ENCODE data around the gene QSOX1.

Gene QSOX1

DNA sequence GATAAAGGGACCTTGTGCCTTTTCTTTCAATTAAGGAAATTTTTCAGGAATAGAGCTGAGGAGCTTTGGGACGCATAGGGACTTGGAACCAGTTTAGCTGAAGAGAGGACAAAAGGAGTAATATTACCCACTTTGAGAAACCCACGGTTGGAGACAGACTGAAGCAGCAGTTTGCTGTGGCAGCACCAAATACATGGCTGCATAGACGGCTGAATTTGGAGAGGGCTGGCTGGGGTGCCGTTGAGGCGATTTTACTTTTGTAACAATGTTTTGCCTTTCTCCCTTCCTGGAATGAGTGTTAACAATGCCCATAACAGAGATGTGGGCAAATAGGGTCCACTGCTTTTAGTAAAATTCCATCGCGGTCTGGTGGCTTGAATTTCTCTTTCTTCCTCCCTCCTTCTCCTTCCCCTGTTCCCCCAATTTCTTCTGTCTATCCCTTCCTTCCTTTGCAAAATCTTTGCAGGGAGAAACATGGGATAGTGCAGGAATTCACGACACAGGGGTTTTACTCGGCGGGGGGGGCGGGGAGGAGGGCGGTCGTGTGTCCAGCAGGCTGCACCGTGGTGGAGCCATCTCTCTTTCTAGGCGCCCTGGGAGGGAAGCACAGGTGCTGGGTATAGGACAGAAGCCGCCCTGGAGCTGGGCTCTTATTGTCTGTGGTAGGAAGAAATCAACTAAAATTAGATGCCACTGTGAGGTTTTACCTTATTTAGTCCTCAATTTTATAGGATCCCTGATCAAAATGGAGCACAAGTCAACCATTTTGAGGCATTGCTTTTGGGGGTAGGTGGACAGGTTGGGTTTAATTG lies 82.2 kb downstream of the QSOX1 start:
- no peak for DNase-seq

DNA sequence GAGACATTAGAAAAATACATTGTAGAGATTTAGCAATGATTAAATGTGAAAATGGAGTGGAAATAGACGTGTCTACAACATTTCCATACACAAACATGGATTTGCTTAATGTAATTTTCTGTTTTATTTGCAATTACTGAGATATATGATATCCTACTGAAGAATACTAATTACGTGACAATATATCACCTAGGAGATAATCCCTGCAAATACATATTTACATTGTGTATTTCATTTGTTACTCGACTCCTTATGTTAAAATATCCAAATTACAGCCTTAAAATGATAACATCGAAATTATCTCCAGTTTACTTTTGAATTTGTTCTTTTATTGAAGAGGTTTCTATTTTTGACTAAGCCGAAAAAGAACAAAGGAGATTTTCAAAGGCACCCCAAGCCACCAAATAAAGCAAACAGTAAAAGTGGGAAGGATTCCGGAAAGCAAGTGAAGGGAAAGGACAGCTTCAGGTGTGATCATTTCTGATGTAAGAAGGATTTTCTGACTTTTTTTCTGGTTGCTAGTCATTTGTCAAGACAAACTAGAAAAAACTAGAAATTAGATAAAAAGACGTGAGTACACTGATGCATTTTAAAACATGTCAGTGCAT lies 83.3 kb downstream of the QSOX1 start:
- no peak for DNase-seq

GRCh38 chr1:180238675-180239074 lies 84.0 kb downstream of the QSOX1 start:
- no peak for DNase-seq

DNA sequence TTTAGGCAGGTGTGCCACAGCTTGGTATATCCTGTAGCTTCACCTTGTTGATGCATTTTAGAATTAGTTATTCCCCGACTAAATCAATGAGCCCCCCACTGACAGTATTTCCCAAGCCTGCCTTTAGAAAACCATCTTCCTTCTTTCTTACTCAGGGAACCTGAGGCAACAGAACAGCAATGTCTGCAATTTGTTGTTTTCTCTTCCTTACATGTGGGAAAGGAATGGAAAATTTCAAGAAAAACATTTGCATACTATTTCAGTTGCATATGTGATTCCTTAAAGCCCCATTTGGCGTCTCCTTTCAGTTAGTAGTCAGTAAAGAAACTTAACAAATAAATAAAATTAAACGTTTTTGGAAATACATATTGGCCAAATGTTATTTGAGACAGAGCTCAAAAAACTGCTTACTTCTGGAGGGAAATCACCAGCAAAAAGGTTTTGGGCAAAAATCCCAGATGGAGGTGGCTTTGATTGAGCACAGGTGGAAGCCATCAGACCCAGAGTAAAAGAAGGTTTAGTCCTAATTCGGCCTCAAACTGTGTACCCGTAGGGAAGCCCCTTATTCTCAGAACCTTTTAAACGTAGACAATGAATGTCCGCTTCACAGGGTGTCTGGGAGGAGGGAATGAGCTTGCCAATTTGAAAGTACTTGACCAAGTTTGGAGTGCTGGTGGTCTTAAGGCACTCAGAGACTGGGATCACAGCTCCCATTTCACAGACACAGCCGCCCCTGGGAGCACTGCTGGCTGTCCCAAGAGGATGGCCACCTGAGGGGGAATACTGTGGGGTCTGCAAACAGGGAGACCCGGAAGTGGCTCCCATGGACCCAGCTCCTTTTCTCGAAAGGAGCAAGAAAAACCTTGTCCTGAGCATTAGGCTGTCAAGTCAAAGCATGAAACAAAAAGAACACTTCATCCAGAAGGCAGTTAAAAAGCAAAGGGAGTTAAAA lies 84.8 kb downstream of the QSOX1 start:
- DNase-seq: no peak

DNA sequence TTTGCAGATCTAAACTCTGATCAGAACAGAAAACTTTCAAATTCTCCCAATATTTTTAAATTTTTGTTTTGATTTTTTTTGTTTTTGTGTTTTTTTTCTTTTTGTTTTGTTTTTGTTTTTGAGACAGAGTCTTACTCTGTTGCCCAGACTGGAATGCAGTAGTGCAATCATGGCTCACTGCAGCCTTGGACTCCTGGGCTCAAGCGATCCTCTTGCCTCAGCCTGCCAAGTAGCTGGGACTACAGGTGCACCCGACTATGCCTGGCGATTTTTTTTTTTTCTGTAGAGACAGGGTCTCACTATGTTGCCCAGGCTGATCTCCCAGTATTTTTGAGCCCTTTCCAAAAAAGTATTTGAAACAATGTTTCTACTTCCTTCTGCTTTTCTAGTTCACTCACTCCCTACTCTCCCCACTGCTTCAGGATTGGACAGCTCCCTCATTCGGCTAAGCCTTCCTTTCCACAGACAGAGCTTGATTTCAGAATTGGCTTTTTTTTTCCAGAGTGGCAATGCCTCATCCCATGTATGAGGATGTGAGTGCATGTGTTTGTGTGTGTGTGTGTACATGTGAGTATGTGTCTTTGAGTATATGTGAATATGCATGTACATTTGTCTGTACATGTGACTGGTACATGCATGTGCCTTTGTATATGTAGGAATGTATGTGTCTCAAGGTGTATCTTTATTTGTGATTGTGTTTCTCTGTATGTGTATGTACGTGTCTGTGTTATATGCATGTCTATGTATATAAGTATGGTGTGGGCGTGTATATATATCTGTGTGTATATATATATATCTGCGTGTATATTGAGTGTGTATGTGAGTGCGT lies 87.3 kb downstream of the QSOX1 start:
- DNase-seq: no peak

- DNase-seq: no peak
These were observed 89.0 kb downstream of the QSOX1 start for GRCh38 chr1:180243517-180244221.

GRCh38 chr1:180244840-180245239 lies 90.2 kb downstream of the QSOX1 start:
- no peak for DNase-seq

GRCh38 chr1:180246579-180246978 lies 91.9 kb downstream of the QSOX1 start:
- no peak for DNase-seq

GRCh38 chr1:180247061-180247460 lies 92.4 kb downstream of the QSOX1 start:
- no peak for DNase-seq

DNA sequence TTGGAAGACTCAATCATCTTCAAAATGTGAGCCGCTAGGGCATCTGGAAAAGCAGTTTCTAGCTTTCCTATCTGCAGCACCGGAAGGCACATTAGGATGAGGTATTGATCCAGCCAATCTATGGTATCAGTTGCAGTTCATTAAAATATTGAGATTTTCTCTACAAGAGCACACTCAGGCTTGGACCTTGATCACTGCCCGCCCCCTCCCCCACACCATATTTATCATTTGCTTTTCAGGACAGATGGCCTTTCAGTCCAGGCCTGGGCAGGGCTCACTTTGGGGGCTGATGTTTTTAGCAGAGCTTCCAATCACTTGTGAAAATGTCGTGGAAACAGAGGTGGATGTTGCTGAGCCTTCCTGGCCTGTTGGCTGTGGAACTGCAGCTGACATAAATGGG lies 92.9 kb downstream of the QSOX1 start:
- DNase-seq: no peak

DNA sequence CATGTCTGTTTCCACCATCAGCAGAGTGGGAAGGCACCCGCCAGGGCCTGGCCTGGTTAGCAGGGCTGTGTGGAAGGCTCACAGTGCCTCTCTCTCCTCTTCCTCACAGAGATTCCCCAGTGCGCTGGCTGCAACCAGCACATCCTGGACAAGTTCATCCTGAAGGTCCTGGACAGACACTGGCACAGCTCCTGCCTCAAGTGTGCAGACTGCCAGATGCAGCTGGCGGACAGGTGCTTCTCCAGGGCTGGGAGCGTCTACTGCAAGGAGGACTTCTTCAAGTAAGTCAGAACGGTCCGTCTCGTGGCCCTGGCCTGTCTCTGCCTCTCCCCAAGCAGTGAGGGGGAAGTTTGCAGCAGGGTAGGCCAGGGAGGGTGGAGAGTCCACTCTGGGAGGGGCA lies 93.5 kb downstream of the QSOX1 start:
- no peak for DNase-seq

DNA sequence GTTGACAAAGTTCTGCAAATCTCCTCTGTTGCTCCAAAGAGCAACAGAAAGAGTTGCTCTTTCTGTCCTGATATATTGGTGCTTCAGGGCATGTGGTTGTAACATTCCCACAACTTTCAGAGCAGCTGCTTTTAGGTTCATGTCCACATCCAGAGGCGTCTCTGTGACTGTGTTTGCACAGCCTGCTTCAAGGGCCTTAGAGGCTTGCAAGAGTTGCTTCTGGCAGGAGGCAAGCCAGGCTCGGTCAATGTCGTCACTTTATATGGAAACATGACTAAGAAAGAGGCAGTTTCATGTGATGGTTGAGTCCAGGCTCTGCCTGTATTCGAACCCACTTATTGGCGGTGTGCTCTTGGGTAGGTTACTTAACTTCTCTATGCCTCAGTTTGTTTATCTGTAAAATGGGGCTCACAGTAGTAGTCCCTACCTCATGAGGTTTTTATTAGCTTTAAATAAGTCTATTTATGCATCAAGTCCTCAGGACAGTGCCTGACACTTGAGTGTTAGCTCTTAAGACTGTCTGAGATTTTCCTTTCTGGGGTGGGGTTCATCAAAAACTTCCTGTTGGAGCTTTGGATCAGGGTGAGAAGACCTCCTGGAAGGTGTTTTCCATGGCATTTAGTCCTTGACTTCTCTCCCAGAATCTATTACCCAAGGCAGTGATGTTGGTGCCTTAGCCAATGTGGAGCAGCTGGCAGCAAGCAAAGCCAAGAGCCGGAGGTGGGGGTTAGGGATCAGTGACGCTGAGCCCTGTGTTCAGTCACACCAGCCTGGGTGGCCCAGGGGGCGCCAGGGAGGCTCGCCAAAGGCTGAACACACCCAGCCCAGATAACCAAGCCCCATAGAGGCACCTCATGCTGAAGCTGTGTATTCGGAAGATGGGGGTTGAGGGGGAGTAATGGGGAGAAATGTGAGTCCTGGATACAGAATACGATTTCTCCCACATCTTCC lies 94.3 kb downstream of the QSOX1 start:
- no peak for DNase-seq

DNA sequence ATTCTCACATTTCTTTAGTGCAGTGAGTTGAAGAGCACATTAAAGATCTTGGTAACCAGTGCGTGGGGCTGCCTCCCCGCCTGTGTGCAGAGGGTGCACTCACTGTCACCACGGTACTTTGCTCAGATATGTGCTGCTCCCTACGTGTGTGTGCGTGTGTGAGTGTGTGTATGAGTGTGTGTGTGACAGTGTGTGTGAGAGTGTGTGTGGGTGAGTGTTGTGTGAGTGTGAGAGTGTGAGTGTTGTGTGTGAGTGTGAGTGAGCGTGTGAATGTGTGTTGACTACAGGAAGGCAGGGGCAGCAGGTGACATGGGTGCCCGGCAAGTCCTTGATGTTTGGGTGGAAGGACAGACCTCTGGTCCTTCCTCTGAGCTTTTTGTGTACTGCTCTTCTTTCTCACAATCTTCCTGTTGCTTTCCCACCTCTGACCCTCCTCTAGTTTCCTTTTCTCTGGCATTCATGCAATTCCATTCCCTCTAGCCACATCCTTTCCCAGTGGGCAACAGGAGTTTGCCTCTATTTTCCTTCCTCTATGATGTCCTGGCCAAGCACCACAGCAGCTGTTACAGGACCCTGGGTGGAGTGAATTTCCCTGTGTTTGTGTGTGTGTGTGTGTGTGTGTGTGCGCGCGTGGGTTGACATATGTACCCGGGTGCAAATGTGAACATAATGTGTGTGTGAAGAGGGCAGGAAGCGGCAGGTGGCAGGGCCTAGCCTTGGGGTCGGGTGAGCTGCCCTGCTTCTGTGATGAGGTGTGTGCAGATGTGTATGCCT lies 95.2 kb downstream of the QSOX1 start:
- no peak for DNase-seq

DNA sequence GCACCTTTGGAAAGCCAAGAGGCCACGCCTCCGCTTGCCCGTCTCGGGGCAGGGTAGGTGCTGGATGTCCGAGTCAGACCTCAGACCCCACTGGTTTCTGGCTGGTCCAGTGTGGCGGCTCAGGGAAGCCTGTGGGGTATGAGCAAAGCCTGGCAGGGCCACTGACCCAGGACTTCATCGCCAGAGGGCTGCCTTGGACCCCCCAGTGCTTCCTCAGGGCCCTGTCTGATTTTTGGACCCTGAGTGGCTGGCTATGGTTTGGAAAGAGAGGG lies 95.8 kb downstream of the QSOX1 start:
- no peak for DNase-seq

GRCh38 chr1:180250883-180251509 lies 96.3 kb downstream of the QSOX1 start:
- no peak for DNase-seq

- no peak for DNase-seq
These were observed 97.0 kb downstream of the QSOX1 start for GRCh38 chr1:180251526-180252305.

- peak; percentile 71 for DNase-seq
These were observed 98.2 kb downstream of the QSOX1 start for GRCh38 chr1:180252638-180253536.
